Upper lobe of left lung (tissue), 6 donors: Measurements from ENCODE around the gene ASB14. TPM values are rescaled to one million over a fixed set of nuclear protein-coding genes. Genes with fewer than 3 reads are reported as not detected.

Experiments
- ATAC-seq, 2 donors: fragments of 200-7000 bp; cut with Tn5 transposase; one replicate each; pipeline ENCODE4 v1.9.1; 2022; ENCODE audit warnings: mild to moderate bottlenecking in 2 of 2, moderate library complexity in 2 of 2; ENCODE audit not compliant: low FRiP score in 2 of 2
- DNase-seq, 2 donors: peaks; one replicate each; pipeline ENCODE4 v3.0.0-alpha.2; 2019 to 2020
- H3K27ac ChIP-seq, 4 donors: fragments of 200-600 bp; sonication (generic); one replicate each; pipeline ENCODE4 v1.5.1; 2016 to 2019
- H3K27me3 ChIP-seq, 4 donors: fragments of 200-600 bp; sonication (generic); one replicate each; pipeline ENCODE4 v1.5.1; 2017 to 2019
- H3K36me3 ChIP-seq, 4 donors: fragments of 200-600 bp; sonication (generic); one replicate each; pipeline ENCODE4 v1.5.1; 2016 to 2019
- H3K4me1 ChIP-seq, 4 donors: fragments of 200-600 bp; sonication (generic); one replicate each; pipeline ENCODE4 v1.5.1; 2018 to 2019
- H3K4me3 ChIP-seq, 4 donors: fragments of 200-600 bp; sonication (generic); one replicate each; pipeline ENCODE4 v1.5.1; 2017 to 2019; ENCODE audit warnings: mild to moderate bottlenecking in 2 of 4, moderate library complexity in 1 of 4
- H3K9me3 ChIP-seq, 4 donors: fragments of 200-600 bp; sonication (generic); one replicate each; pipeline ENCODE4 v1.5.1; 2018 to 2019
- CTCF ChIP-seq, 6 experiments: fragments of 450-650 bp in 4 of 6; fragments of 200-600 bp in 2 of 6; sonication (generic) in 2 of 6; IDR thresholded peaks; one replicate each; pipeline ENCODE4 v1.5.1; 2016 to 2019; ENCODE audit warnings: antibody characterized with exemption in 6 of 6
- EP300 ChIP-seq, 4 donors: sonication (generic); formaldehyde crosslinking; IDR thresholded peaks; one replicate each; pipeline ENCODE4 v1.5.1; 2017; ENCODE audit warnings: antibody characterized with exemption in 4 of 4, control low read depth in 2 of 4
- POLR2A ChIP-seq, 4 donors: fragments of 450-650 bp; IDR thresholded peaks; one replicate each; pipeline ENCODE4 v1.5.1; 2016 to 2017; ENCODE audit warnings: antibody characterized with exemption in 4 of 4, mild to moderate bottlenecking in 2 of 4
- POLR2AphosphoS5 ChIP-seq, 2 donors: sonication (generic); formaldehyde crosslinking; IDR thresholded peaks; one replicate each; pipeline ENCODE4 v1.5.1; 2017; ENCODE audit warnings: antibody characterized with exemption in 2 of 2
- WGBS, 2 donors: methylation state at CpG; one replicate each; pipeline ENCODE4 v1.1.5; 2017 to 2018; 5-methylcytosine and 5-hydroxymethylcytosine counted together
- total RNA-seq, 6 donors: library from RNA; depleted of rRNA in 4 of 6; stranded (reverse); fragments of >200 nt in 4 of 6; gene quantifications; one replicate each; pipeline versions ENCODE4 v1.1.0 to v1.2.1, GENCODE V29; 2016 to 2021
- donor health status: DM: no; HTN: no; CAD: no; lungs with moderate emphysema.
- donor health status: DM: no; HTN: yes; CAD: no; lungs with severe emphysema.

The ASB14 gene
- total RNA-seq, 6 donors from 2014 or later = 0.64 to 2.1 (median 1.2) TPM; not detected in 3

GRCh38 chr3:57226176-57226575 is 66.3 kb downstream of the ASB14 start:
- Histone ChIP-seq H3K27ac (no peak overlapping the region), H3K36me3 (no peaks in the 10 kb centered on the region), H3K4me3 (no peak overlapping the region), H3K4me1 (peaks cover 21 to 36% (median 23%) of the 10 kb centered on the region in 4 donors), H3K9me3 (no peaks in the 10 kb centered on the region), H3K27me3 (no peaks in the 10 kb centered on the region)
- 33 to 41% methylated on average over 2 of the region's 2 CpGs for WGBS, 2 donors
- DNase-seq (no peak), ATAC-seq (no peak)
- TF ChIP-seq EP300 (IDR thresholded peaks at IDR 0.05) = no peak
- no peak for TF ChIP-seq POLR2A (IDR thresholded peaks at IDR 0.05)
- TF ChIP-seq CTCF (IDR thresholded peaks at IDR 0.05) = no peak
- no peak for TF ChIP-seq POLR2AphosphoS5 (IDR thresholded peaks at IDR 0.05)

GRCh38 chr3:57224856-57225255 is 67.6 kb downstream of the ASB14 start:
- no peaks in the 10 kb centered on the region for H3K9me3 ChIP-seq

DNA sequence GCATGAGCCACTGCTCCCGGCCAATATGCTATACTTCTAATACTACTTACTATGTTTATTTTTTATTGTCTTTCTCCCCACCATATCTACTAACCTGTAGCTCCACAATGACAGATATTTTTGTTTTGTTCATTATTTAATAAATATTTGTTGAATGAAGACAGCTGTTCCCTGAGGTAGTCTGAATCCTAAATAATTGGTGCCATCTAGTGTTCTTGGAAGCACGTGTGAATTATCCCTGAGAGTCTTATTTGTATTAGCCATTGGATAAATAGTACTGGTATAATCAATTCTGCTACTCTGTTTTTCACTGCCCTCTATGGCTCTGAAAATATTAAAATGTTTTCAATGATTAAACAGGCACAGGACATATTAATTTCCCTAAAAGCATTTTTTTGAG is 70.6 kb downstream of the ASB14 start:
- Histone ChIP-seq H3K27me3 (no peaks in the 10 kb centered on the region), H3K4me3 (no peak overlapping the region), H3K36me3 (no peaks in the 10 kb centered on the region), H3K27ac (no peak overlapping the region), H3K4me1 (peaks cover under 1 to 5% (median 4%) of the 10 kb centered on the region in 4 donors), H3K9me3 (no peaks in the 10 kb centered on the region)
- TF ChIP-seq POLR2A (IDR thresholded peaks at IDR 0.05) (no peak), POLR2AphosphoS5 (IDR thresholded peaks at IDR 0.05) (no peak), EP300 (IDR thresholded peaks at IDR 0.05) (no peak), CTCF (IDR thresholded peaks at IDR 0.05) (no peak)
- WGBS, 2 donors = 53 to 65% methylated on average over 2 of the region's 2 CpGs
- ATAC-seq (no peak), DNase-seq (no peak)

More at GRCh38 chr3:57224856-57225255, 67.6 kb downstream of the ASB14 start:
- TF ChIP-seq POLR2A (IDR thresholded peaks at IDR 0.05) (no peak), EP300 (IDR thresholded peaks at IDR 0.05) (no peak), CTCF (IDR thresholded peaks at IDR 0.05) (no peak), POLR2AphosphoS5 (IDR thresholded peaks at IDR 0.05) (no peak)
- no peak overlapping the region for H3K27ac ChIP-seq
- no peak for DNase-seq
- no peak overlapping the region for H3K4me3 ChIP-seq
- H3K27me3 ChIP-seq = no peaks in the 10 kb centered on the region
- no peaks in the 10 kb centered on the region for H3K36me3 ChIP-seq
- ATAC-seq = no peak
- 66 to 72% methylated on average over 4 of the region's 4 CpGs for WGBS, 2 donors
- peaks cover 17 to 24% (median 20%) of the 10 kb centered on the region in 4 donors for H3K4me1 ChIP-seq

Other genes starting within 250 kb of the ASB14 start
- 1 to 10 TPM in 1 of 6 donors, under 1 TPM in 3, not detected in 2; 0.27 to 1.0 (median 0.36) TPM for gene SPATA12, start 232.0 kb downstream of the ASB14 start, total RNA-seq
- gene IL17RD, start 127.3 kb downstream of the ASB14 start, total RNA-seq = 1 to 10 TPM in 1 of 6 donors, under 1 TPM in 5; under 0.01 to 2.7 (median 0.49) TPM
- gene HESX1, start 92.7 kb downstream of the ASB14 start, total RNA-seq = 1 to 10 TPM in 2 of 6 donors, under 1 TPM in 3, not detected in 1; 0.74 to 2.1 (median 0.91) TPM
- gene APPL1, start 65.0 kb downstream of the ASB14 start, total RNA-seq = 10 to 100 TPM; 18.2 to 53.9 (median 35.3) TPM